Measurements from ENCODE around the gene TRPM1. TPM values are rescaled to one million over a fixed set of nuclear protein-coding genes. Genes with fewer than 3 reads are reported as not detected.
A peak's percentile ranks its signal among the peaks of the same experiment; 100 is the strongest.

The TRPM1 gene
- total and polyA plus RNA-seq, 5 donors from 2014 or later, result not detected

DNA sequence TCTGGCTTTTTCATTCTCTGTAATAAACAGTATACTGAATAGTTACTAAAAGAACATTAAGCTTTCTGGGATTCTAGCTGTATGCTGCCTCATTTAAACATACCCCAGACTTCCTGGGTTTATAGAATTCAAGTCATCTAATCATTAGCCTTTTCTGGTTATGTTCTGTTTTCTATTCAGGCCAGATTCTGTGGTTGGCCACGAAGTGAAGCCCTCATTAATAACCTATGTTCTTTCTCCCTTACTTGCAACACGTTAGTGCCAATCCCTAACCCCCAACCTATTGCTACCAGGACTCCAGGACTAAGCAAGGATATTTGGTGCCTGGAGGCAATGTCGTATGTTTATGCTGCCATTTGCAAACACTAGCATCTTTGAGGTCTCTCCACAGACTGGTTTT is 81.5 kb downstream of the TRPM1 start:
- peaks cover 0 to 4% (median 0%) of the 10 kb centered on the region in 4 donors for H3K4me1 Mint-ChIP-seq
- Histone ChIP-seq H3K9me3 (ENCODE audit: control insufficient read depth in 2 of 2, low read length in 2 of 2) (no peaks in the 10 kb centered on the region), H3K4me3 (ENCODE audit: low read depth, low read length) (no peak overlapping the region), H3K27ac (ENCODE audit: insufficient read depth, low read length, poor library complexity, severe bottlenecking) (no peak overlapping the region), H3K36me3 (ENCODE audit: control insufficient read depth, insufficient read depth, low read length) (no peaks in the 10 kb centered on the region), H3K4me1 (ENCODE audit: control insufficient read depth, insufficient read depth, low read length, poor library complexity, severe bottlenecking) (no peaks in the 10 kb centered on the region), H3K27me3 (ENCODE audit: control insufficient read depth, insufficient read depth, low read length) (peaks cover 4% of the 10 kb centered on the region)
- no peaks in the 10 kb centered on the region for H3K9me3 Mint-ChIP-seq
- no peak for DNase-seq
- H3K27ac Mint-ChIP-seq, result no peak overlapping the region
- ATAC-seq (ENCODE audit: low read depth in 2 of 2), result no peak
- H3K36me3 Mint-ChIP-seq, result peaks cover 3% of the 10 kb centered on the region
- H3K4me3 Mint-ChIP-seq, result no peak overlapping the region
- peaks cover 18% of the 10 kb centered on the region for H3K27me3 Mint-ChIP-seq

DNA sequence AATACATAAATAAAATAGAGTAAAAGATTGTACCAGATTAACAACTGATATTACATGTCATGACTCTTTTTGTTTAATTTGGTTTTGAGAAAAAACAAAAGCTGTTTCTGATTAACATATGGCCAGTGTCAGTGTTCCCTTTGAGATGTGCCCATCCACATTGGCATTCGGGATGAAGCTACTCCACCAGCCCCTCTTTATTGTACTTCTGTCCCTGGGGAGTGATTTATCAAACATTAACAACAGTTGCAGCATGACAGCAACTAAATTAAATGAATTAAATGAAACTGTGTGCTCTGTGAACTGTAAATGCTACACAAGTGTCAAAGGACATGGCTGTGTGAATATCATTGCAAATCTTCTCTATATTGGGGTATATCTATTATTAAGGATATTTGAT is 84.2 kb downstream of the TRPM1 start:
- Histone ChIP-seq H3K36me3 (ENCODE audit: control insufficient read depth, insufficient read depth, low read length) (no peaks in the 10 kb centered on the region), H3K4me3 (ENCODE audit: low read depth, low read length) (no peak overlapping the region), H3K27me3 (ENCODE audit: control insufficient read depth, insufficient read depth, low read length) (peaks cover 7% of the 10 kb centered on the region), H3K27ac (ENCODE audit: insufficient read depth, low read length, poor library complexity, severe bottlenecking) (no peak overlapping the region), H3K9me3 (ENCODE audit: control insufficient read depth in 2 of 2, low read length in 2 of 2) (peaks cover 3 to 5% of the 10 kb centered on the region in 2 experiments), H3K4me1 (ENCODE audit: control insufficient read depth, insufficient read depth, low read length, poor library complexity, severe bottlenecking) (no peaks in the 10 kb centered on the region)
- ATAC-seq (ENCODE audit: low read depth in 2 of 2) (no peak), DNase-seq (no peak)
- peaks cover 6% of the 10 kb centered on the region for H3K36me3 Mint-ChIP-seq
- peaks cover 1 to 7% (median 4%) of the 10 kb centered on the region in 7 donors for H3K9me3 Mint-ChIP-seq
- peaks cover 0 to 19% (median 10%) of the 10 kb centered on the region in 4 donors for H3K4me1 Mint-ChIP-seq
- no peak overlapping the region for H3K27ac Mint-ChIP-seq
- H3K27me3 Mint-ChIP-seq, result peaks cover 15% of the 10 kb centered on the region
- H3K4me3 Mint-ChIP-seq, result no peak overlapping the region

DNA sequence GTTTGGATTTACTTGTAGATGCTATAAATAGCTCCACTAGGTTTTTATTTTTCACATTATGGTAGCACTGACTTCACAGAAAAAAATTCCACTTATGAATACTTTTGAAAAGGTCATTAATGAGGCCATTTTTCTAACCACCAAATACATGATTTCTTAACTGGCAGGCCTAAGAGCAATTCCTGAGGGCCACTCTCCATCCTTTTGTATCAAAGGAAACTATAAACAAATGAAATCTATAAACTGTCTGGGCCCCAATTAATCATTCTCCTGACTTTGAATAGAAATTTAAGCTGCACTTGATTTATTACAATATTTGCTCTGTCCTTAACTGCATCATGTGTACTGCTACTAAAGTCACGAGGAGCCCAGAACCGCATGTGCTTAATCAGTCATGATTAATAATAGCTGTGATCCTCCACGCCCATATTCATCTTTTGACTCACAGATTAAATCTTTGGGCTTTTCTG is 85.0 kb downstream of the TRPM1 start:
- Histone ChIP-seq H3K27me3 (ENCODE audit: control insufficient read depth, insufficient read depth, low read length) (peaks cover 7% of the 10 kb centered on the region), H3K9me3 (ENCODE audit: control insufficient read depth in 2 of 2, low read length in 2 of 2) (peaks cover 7 to 11% of the 10 kb centered on the region in 2 experiments), H3K27ac (ENCODE audit: insufficient read depth, low read length, poor library complexity, severe bottlenecking) (no peak overlapping the region), H3K4me1 (ENCODE audit: control insufficient read depth, insufficient read depth, low read length, poor library complexity, severe bottlenecking) (no peaks in the 10 kb centered on the region), H3K4me3 (ENCODE audit: low read depth, low read length) (no peak overlapping the region), H3K36me3 (ENCODE audit: control insufficient read depth, insufficient read depth, low read length) (no peaks in the 10 kb centered on the region)
- H3K36me3 Mint-ChIP-seq, result peaks cover 6% of the 10 kb centered on the region
- peaks cover 0 to 19% (median 10%) of the 10 kb centered on the region in 4 donors for H3K4me1 Mint-ChIP-seq
- DNase-seq, result no peak
- ATAC-seq (ENCODE audit: low read depth in 2 of 2), result no peak
- no peak overlapping the region for H3K4me3 Mint-ChIP-seq
- no peak overlapping the region for H3K27ac Mint-ChIP-seq
- peaks cover 19% of the 10 kb centered on the region for H3K27me3 Mint-ChIP-seq
- H3K9me3 Mint-ChIP-seq, result peaks cover 1 to 10% (median 4%) of the 10 kb centered on the region in 7 donors

DNA sequence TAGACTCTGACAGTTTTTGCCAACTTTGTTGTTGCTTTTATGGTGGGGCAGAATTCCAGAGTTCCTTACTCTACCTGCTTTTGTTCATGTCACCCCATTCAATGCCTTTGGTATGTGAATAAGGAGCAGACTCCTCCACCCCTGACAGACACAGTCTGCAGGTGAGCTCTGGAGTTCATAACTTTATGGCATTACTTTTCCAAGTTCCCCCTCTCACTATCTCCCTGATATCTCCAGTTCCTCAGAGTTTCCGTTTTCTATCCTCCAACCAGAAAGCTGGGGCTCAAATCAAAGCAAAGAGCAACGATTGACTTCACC is 87.0 kb downstream of the TRPM1 start:
- Mint-ChIP-seq H3K36me3 (peaks cover 6% of the 10 kb centered on the region), H3K27me3 (peaks cover 31% of the 10 kb centered on the region), H3K4me3 (peak overlapping the region in 1 of 4 donors; percentile 66), H3K27ac (peak overlapping the region in 1 of 3 donors; percentile 69), H3K4me1 (peaks cover 0 to 19% (median 10%) of the 10 kb centered on the region in 4 donors), H3K9me3 (peaks cover 1 to 10% (median 5%) of the 10 kb centered on the region in 7 donors)
- no peaks in the 10 kb centered on the region for H3K36me3 ChIP-seq (ENCODE audit: control insufficient read depth, insufficient read depth, low read length)
- no peaks in the 10 kb centered on the region for H3K4me1 ChIP-seq (ENCODE audit: control insufficient read depth, insufficient read depth, low read length, poor library complexity, severe bottlenecking)
- no peak for DNase-seq
- no peak for ATAC-seq (ENCODE audit: low read depth in 2 of 2)
- peaks cover 7 to 11% of the 10 kb centered on the region in 2 experiments for H3K9me3 ChIP-seq (ENCODE audit: control insufficient read depth in 2 of 2, low read length in 2 of 2)
- no peak overlapping the region for H3K4me3 ChIP-seq (ENCODE audit: low read depth, low read length)
- H3K27ac ChIP-seq (ENCODE audit: insufficient read depth, low read length, poor library complexity, severe bottlenecking), result no peak overlapping the region
- H3K27me3 ChIP-seq (ENCODE audit: control insufficient read depth, insufficient read depth, low read length), result peaks cover 12% of the 10 kb centered on the region

DNA sequence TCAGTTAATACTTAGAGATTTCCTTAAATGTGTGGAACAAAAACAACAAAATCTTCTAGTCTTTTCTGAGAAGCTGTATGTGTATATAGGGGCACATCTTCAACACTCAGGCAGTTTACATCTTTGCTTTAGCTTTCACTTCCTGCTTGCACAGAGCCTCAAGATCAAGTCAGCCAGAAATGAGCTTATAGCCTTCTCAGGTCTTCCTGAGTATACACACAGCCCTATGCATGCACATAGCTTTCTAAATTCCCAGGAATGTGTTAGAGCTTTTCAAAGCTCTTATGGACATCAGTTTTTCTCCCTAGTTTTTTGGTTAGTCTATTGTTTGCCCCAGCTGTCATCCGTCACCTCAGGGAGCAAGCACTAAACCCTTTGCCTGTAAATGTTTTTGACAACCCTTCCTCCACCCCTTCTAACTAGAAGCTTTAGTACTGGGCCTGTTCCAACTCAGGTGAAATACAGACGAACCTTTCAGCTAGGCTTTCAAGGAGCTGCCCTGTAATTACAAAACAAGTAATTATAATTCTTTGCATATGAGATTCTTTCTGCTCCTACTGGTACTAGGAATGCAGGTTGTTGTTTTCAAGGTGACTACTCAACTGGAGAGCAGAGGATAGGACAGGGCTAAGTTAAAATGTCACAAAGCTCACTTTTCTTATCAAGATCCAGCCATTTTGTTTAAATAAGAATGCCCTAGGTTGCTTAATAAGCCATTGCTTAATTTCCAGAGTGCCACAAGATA is 87.5 kb downstream of the TRPM1 start:
- no peak overlapping the region for H3K4me3 ChIP-seq (ENCODE audit: low read depth, low read length)
- Mint-ChIP-seq H3K9me3 (peaks cover 1 to 10% (median 5%) of the 10 kb centered on the region in 7 donors), H3K27me3 (peaks cover 33% of the 10 kb centered on the region), H3K4me1 (peaks cover 0 to 19% (median 10%) of the 10 kb centered on the region in 4 donors), H3K36me3 (peaks cover 6% of the 10 kb centered on the region), H3K4me3 (peak overlapping the region in 2 of 4 donors; percentile 1 to 66), H3K27ac (peak overlapping the region; percentile 32 to 85 (median 69))
- H3K27ac ChIP-seq (ENCODE audit: insufficient read depth, low read length, poor library complexity, severe bottlenecking), result peak overlapping the region; percentile 8
- peaks cover 16% of the 10 kb centered on the region for H3K27me3 ChIP-seq (ENCODE audit: control insufficient read depth, insufficient read depth, low read length)
- peak in 2 of 3 donors; percentile 28 to 67 for DNase-seq
- ATAC-seq (ENCODE audit: low read depth in 2 of 2), result peak; percentile 86 to 92
- no peaks in the 10 kb centered on the region for H3K4me1 ChIP-seq (ENCODE audit: control insufficient read depth, insufficient read depth, low read length, poor library complexity, severe bottlenecking)
- peaks cover 7 to 11% of the 10 kb centered on the region in 2 experiments for H3K9me3 ChIP-seq (ENCODE audit: control insufficient read depth in 2 of 2, low read length in 2 of 2)
- H3K36me3 ChIP-seq (ENCODE audit: control insufficient read depth, insufficient read depth, low read length), result no peaks in the 10 kb centered on the region

DNA sequence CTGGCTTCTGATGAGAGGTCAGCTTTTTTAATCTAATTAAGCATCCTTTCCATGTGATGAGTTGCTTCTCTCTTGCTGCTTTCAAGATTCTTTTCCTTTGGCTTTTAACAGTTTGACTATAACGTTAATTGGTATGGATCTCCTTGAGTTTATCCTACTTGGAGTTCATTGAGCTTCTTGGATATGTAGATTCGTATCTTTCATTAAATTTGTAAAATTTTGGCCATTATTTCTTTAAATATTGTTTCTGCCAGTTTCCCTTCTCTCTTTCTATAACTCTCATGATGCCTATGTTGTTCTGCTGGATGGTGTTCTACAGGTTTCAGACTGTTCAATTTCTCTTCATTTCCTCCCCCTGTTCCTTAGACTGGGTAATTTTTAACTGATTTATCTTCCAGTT is 89.1 kb downstream of the TRPM1 start:
- H3K36me3 ChIP-seq (ENCODE audit: control insufficient read depth, insufficient read depth, low read length), result no peaks in the 10 kb centered on the region
- DNase-seq (no peak), ATAC-seq (ENCODE audit: low read depth in 2 of 2) (no peak)
- H3K27me3 Mint-ChIP-seq, result peaks cover 43% of the 10 kb centered on the region
- peaks cover 1 to 10% (median 5%) of the 10 kb centered on the region in 7 donors for H3K9me3 Mint-ChIP-seq
- H3K9me3 ChIP-seq (ENCODE audit: control insufficient read depth in 2 of 2, low read length in 2 of 2), result peaks cover 7 to 11% of the 10 kb centered on the region in 2 experiments
- H3K4me3 ChIP-seq (ENCODE audit: low read depth, low read length), result no peak overlapping the region
- H3K4me1 ChIP-seq (ENCODE audit: control insufficient read depth, insufficient read depth, low read length, poor library complexity, severe bottlenecking), result no peaks in the 10 kb centered on the region
- H3K27ac ChIP-seq (ENCODE audit: insufficient read depth, low read length, poor library complexity, severe bottlenecking), result no peak overlapping the region
- peaks cover 4% of the 10 kb centered on the region for H3K36me3 Mint-ChIP-seq
- no peak overlapping the region for H3K27ac Mint-ChIP-seq
- peaks cover 22% of the 10 kb centered on the region for H3K27me3 ChIP-seq (ENCODE audit: control insufficient read depth, insufficient read depth, low read length)
- H3K4me3 Mint-ChIP-seq, result no peak overlapping the region
- H3K4me1 Mint-ChIP-seq, result peaks cover 0 to 19% (median 10%) of the 10 kb centered on the region in 4 donors

DNA sequence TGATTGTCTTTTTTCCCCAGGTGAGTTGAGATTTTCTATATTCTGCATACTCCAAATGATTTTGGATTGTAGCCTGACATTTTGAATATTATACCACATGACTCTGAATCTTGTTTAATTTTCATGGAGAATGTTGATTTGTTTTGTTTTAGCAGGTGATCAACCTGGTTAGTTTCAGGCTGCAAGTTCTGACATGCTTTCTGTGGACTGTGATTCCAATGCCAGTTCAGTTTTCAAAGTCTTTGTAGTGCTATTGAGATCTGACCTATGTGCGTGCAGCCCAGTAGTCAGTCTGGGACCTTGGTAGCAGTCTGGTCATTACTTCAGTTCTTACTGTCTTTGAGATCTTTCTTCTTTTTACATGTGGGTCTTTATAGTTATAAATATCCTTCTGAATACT is 91.5 kb downstream of the TRPM1 start:
- peaks cover 0 to 15% (median 10%) of the 10 kb centered on the region in 4 donors for H3K4me1 Mint-ChIP-seq

More for the DNA sequence above, 91.5 kb downstream of the TRPM1 start:
- peaks cover 59% of the 10 kb centered on the region for H3K27me3 Mint-ChIP-seq
- Histone ChIP-seq H3K27ac (ENCODE audit: insufficient read depth, low read length, poor library complexity, severe bottlenecking) (no peak overlapping the region), H3K36me3 (ENCODE audit: control insufficient read depth, insufficient read depth, low read length) (no peaks in the 10 kb centered on the region), H3K9me3 (ENCODE audit: control insufficient read depth in 2 of 2, low read length in 2 of 2) (peaks cover 7 to 11% of the 10 kb centered on the region in 2 experiments), H3K4me3 (ENCODE audit: low read depth, low read length) (no peak overlapping the region), H3K27me3 (ENCODE audit: control insufficient read depth, insufficient read depth, low read length) (peaks cover 27% of the 10 kb centered on the region), H3K4me1 (ENCODE audit: control insufficient read depth, insufficient read depth, low read length, poor library complexity, severe bottlenecking) (no peaks in the 10 kb centered on the region)
- H3K36me3 Mint-ChIP-seq, result peaks cover 3% of the 10 kb centered on the region
- peaks cover 1 to 10% (median 5%) of the 10 kb centered on the region in 7 donors for H3K9me3 Mint-ChIP-seq
- DNase-seq, result no peak
- no peak overlapping the region for H3K4me3 Mint-ChIP-seq
- H3K27ac Mint-ChIP-seq, result no peak overlapping the region
- no peak for ATAC-seq (ENCODE audit: low read depth in 2 of 2)
